RKO (cell line): ENCODE measurements around the gene ITPR2.
"Not testable (repeated sequence)": the region's sequence is repeated elsewhere in the genome, so short reads cannot be mapped to it uniquely, and the experiment has no call there.

Experiments
- DNase-seq: peaks from one replicate; pipeline ENCODE4 v3.0.0-alpha.2; 2016; ENCODE audit warnings: low spot score

Gene ITPR2

DNA sequence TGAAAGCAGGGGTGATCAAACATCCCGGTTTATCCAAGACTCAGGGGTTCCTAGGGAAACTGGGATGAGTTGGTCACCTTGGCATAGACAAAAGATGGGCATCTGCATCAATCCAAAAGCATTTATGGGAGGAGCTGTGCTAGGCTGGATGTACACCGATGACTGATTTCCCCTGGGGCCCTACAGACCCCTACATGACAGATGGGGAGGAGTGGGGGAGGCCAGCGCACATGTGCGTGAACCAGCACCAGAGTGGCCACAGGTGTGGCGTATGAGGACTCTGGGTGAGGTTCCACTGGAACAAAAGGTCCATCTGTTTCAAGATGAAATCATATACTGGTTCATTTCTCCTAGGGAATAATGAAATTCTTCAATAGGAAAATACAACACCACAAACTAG is 210.4 kb downstream of the ITPR2 start:
- no peak for DNase-seq

- no peak for DNase-seq
Observed at GRCh38 chr12:26621932-26622331, 211.1 kb downstream of the ITPR2 start.

GRCh38 chr12:26620907-26621306 is 212.1 kb downstream of the ITPR2 start:
- no peak for DNase-seq

- DNase-seq = no peak
Observed at GRCh38 chr12:26617513-26617912, 215.5 kb downstream of the ITPR2 start.

- peak; percentile 8 for DNase-seq
Observed at GRCh38 chr12:26614011-26614616, 218.9 kb downstream of the ITPR2 start.

- no peak for DNase-seq
Observed at GRCh38 chr12:26612203-26612602, 220.8 kb downstream of the ITPR2 start.

GRCh38 chr12:26611598-26611997 is 221.4 kb downstream of the ITPR2 start:
- no peak for DNase-seq

DNA sequence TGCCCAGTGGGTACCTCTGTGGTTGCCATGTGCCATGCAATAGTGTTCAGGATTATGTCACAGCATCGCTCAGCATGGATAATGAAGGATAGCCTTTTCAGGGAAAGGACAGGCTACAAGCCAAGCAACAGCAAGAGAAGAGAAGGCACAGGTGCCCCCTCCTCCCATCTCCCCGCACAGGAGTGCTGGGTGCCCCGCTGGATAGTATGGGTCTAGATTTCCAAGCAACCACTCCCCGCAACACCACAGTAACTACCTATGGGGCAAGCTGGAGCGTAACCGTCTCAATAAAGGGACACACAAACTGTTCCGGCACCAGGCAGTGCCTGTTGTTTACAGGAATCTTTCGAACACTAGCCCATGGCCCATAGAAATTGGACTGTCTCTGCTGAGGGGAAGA is 222.2 kb downstream of the ITPR2 start:
- DNase-seq = no peak

DNA sequence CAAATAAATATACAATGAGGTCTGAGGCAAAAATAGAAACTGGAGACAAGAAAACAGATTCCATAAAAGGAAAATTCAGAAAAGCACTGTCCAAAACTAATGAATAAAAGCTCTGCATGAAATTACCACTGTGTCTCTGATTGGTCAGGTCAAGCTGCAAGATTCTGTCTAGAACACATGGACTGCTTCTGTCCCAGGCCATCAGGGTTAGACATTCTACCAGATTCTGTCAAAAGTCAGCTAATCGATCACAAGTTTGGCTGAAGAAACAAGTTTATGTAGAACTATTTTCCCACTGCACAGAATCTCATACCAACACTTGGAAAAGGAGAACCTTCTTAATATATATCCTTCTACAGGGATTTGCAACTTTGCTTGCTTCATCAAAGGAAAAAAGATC is 223.0 kb downstream of the ITPR2 start:
- no peak for DNase-seq

- no peak for DNase-seq
Observed at GRCh38 chr12:26608706-26609105, 224.3 kb downstream of the ITPR2 start.

DNA sequence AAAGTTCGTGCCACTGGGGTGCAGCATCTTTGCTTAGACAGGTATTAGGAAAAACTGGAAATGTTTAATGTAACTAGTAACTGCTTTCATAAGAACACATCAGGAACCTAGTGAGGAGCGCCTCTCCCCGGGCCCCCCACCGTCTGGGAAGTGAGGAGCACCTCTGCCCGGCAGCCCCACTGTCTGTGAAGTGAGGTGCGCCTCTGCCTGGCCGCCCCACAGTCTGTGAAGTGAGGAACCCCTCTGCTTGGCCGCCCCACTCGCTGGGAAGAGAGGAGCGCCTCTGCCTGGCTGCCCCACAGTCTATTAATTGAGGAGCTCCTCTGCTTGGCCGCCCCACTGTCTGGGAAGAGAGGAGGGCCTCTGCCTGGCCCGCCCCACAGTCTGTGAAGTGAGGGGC is 224.7 kb downstream of the ITPR2 start:
- no peak for DNase-seq

DNA sequence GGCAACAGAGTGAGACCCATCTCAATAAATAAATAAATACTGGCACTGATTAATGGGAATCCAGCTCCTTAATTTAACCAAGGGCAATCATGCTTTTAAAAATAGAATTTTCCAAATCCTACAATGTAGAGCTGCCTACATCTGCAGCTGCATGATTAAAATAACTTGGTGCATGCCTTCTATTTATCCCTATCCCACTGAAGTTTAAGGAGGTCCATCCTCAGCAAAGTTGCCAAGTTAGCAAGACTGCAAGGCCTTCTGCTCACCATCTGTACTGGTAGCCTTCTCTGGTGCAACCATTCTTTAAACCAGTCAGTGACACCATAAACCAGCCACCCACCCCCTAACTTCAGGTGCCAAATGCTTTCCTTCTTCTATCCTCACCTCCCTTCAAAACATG is 226.1 kb downstream of the ITPR2 start:
- DNase-seq = no peak

DNA sequence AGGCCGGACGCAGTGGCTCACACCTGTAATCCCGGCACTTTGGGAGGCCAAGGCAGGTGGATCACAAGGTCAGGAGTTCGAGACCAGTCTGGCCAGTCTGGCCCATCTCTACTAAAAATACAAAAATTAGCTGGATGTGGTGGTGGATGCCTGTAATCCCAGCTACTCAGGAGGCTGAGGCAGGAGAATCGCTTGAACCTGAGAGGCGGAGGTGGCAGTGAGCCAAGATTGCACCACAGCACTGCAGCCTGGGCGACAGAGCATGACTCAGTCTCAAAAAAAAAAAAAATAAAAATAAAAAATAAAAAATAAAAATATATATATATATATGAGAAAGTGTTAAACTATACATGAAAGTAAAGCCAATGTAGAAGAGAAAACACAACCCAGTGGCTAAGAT is 228.2 kb downstream of the ITPR2 start:
- not testable (repeated sequence) for DNase-seq

DNA sequence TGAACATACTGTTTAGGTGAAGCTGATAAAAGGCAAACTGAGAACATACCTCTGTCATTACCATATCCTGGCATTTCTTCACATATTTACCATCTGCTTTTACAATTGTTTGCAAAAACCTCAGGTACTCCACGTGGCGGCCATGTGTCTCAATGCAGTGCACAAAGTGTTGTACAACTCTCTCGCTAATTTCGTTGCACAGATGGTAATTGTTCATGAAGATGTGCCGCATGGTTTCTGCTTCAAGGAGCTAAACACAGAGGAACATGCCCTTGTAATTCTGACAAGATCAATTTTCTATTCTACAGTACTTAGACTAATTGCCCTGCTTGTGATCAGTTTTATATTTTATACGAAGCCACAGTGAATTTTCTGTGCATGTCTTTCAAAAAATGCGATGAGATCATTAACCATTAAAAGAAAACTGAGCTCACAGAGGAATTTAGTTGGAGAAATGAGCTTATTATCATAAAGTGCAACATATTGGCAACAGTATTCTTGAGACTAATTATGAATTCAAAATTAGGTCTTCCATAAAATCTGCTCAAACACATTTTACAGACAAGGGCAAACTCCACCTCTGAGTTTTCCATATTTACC is 233.8 kb downstream of the ITPR2 start:
- DNase-seq = no peak

DNA sequence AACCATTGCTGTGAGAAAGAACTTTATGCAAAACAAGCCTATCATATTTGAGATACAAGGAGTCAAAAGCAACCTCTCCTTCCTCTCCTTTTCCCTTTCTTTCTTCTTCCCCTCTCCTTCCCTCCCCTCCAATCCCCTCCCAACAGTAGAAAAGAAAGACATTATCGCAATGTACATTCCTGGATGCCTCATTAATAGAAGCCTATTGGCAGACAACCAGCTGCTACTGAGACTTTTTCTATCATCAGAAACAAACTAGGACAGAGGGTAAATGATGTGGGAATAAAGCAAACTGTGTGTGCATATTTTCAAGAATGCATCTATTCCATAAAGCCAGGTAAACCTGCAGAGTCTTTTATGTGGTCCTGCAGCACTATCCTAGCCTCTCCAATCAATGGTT is 237.2 kb downstream of the ITPR2 start:
- no peak for DNase-seq

DNA sequence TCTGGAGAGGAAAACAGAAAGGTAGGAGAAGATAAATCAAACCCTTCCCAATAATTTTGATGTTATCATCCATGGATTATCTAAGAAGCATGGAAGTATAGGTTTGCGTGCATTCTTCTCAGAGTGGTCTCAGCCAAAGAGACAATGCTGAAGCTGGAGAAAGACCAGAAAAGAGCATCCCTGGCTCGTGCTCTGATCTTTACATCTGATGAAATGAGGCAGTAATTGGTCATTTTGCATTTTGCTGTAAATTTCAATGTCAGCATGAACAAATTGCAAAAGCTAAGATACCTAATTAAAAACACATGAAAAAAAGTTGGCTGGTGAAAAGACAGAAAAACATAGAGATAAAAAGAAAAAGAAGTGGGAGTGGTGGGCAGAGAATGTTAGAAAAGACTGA is 252.4 kb downstream of the ITPR2 start:
- no peak for DNase-seq

GRCh38 chr12:26576266-26576665 is 256.7 kb downstream of the ITPR2 start:
- DNase-seq = no peak

- no peak for DNase-seq
Observed at GRCh38 chr12:26573225-26573909, 259.6 kb downstream of the ITPR2 start.

GRCh38 chr12:26572137-26572536 is 260.9 kb downstream of the ITPR2 start:
- no peak for DNase-seq

DNA sequence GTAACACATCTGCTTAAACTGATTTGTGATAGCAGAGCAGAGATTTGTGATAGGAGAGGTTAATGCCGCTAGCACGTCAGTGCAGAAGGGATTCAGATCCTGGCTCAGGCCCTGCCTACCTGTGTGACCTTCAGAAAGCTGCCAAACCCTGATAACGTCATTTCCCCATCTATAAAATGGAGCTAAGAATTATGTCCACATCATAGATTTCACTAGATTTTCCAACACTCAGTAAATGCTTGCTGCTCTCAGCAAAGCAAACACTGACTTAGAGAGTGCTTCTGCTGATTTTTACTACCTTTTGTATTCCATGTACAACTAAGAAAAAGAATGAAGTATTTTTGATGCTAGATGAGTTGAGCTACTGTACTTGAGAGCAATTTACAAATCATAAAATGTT is 261.4 kb downstream of the ITPR2 start:
- no peak for DNase-seq

DNA sequence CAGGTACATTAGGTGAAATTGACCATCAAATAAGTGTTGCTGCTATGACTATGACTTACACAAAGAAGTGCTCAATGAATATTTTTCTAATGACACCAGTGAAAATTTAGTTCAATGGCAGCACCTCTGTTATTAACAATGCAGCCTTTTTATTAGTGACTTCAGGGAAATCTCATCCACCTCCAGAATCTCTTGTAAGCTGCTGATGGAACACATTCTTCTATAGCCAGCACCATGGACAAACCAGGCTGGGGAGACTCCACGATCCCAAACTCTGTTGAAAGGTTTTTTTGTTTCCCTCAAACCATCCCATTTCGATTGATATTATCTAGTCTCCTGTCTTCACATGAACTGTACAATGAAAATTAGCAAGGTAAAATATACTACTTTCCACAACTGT is 265.9 kb downstream of the ITPR2 start:
- no peak for DNase-seq

GRCh38 chr12:26566675-26567074 is 266.3 kb downstream of the ITPR2 start:
- DNase-seq = no peak

GRCh38 chr12:26566186-26566585 is 266.8 kb downstream of the ITPR2 start:
- DNase-seq = no peak

DNA sequence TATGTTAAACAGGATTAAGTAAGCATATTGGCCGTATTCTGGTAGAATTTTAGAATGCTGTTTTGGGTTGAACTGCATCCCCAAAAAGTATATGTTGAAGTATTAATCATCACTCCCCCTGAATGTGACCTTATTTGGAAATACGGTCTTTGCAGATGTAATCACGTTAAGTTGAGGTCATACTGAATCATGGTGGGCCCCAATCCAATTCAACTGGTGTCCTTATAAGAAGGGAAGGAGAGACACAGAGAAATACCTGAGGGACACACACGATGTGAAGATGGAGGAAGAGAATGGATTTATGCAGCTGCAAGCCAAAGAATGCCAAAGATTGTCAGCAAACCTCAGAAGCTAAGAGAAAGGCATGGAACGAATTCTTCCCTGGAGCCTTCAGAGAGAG is 268.6 kb downstream of the ITPR2 start:
- DNase-seq = no peak
